GM23248 (cell line): Measurements from ENCODE around the gene RITA1.

Source experiments
- EZH2 ChIP-seq: fragments of 200-600 bp; sonication (generic); IDR thresholded peaks from 2 replicates; pipeline ENCODE4 v1.6.1; 2018; ENCODE audit warnings: antibody characterized with exemption, mild to moderate bottlenecking; ENCODE audit not compliant: insufficient read depth, poor library complexity, severe bottlenecking
- EZH2phosphoT487 ChIP-seq: fragments of 200-600 bp; sonication (generic); IDR thresholded peaks from 2 replicates; pipeline ENCODE4 v1.6.1; 2018; ENCODE audit warnings: antibody characterized with exemption, moderate library complexity, mild to moderate bottlenecking, low read depth; ENCODE audit not compliant: insufficient read depth

DNA sequence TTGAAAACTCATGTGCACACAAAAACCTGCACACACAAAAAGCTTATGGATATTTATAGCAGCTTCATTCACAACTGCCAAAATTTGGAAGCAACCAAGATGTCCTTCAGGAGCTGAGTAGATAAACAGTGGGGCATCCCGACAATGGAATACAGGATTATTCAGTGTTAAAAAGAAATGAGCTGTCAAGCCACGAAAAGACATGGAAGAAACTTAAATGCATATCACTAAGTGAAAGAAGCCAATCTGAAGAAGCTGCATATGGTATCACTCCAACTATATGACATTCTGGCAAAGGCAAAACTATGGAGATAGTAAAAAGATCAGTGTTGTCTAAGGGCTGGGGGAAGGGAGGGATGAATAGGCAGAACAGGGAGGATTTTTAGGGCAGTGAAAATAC, 30.5 kb downstream of the RITA1 start:
- TF ChIP-seq EZH2, result no peak
- no peak for TF ChIP-seq EZH2phosphoT487
